Kidney glomerular epithelial cell (primary cell): ENCODE results near the gene NFIA.

Source experiments
- DNase-seq: peaks from one replicate; lab custom pipeline; 2025; lab: John Stamatoyannopoulos, UW

The NFIA gene

DNA sequence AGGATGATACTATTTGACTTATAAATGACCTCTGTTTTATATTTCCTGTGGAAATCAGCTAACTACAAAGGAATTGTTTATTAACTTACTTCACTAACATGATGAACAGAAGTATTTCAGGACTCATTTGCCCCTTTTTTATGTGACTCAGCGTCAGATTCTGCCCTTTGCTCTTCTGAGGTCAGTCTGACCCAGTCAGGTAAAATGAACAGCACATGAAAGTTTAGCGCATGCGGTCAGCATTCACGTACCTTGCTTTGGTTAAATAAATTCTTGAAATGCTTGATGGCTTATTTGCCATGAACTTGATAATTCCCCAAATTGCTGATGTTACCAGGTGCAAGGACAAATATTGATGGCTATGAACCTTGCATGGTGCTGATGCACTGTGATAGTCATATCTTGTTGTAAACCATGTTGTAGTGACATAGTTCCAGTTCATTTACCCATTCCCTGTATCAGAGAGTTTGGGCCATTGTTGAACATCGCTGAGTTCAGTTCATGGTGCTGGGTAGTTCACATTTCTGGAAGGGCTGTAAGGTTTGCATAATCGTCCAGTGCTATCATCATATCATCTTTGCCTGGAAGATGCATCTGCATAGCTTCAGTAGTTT is 133.4 kb downstream of the NFIA start:
- DNase-seq, result peak; percentile 72

DNA sequence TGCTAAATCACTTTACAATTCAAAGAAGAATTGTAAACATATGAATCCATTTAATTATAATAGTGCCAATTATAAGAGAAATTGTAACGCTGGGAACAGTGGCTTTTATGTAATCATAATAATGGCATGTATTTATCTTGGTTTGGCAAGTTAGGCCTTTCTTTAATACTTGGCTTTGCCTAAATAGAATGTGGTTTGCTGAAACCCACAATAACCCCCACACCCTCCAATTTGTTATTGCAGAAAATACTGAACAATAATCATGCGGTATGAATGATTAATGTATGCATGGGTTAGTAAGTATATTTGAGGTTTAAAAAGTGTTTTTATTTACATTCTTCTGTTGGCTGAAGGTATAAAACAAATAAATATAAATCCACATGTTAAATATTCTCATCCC is 138.2 kb downstream of the NFIA start:
- DNase-seq, result no peak

DNA sequence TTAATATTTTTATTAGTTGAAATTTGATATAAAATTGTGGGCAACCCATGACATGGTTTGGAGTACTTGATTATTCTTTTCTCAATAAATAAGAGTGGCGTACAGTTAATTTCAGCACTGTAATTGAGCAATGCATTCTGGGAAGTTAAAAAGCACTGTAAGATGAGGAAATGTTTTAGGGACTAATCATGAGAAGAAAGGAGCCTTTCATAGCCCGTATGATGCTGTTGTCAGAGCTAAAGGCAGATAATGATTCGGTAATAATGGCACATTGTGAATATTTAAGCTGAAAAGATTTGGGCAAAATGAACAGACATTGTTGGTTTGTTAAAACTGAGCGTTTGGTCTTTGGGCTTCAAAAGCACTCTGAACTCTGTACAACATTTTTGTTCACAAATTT is 139.3 kb downstream of the NFIA start:
- no peak for DNase-seq

DNA sequence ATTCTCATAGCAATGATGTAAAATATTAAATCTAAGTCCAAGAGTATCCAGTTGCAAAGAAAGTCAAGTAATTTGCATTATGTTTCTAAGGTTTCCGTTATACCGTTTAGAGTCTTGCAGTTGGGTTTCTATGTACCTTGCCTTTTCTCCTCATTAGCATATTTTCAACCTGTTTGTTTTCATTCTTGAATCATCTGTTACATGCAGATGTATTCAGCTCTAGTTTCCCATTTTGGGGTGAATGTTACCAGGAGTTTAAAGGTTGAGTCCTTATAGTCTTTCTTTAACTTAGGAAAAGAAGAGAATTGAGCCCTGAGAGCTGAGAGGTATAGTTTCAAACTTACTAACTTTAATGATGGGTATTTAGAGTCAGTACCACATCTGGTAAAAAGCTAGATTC is 139.9 kb downstream of the NFIA start:
- no peak for DNase-seq

DNA sequence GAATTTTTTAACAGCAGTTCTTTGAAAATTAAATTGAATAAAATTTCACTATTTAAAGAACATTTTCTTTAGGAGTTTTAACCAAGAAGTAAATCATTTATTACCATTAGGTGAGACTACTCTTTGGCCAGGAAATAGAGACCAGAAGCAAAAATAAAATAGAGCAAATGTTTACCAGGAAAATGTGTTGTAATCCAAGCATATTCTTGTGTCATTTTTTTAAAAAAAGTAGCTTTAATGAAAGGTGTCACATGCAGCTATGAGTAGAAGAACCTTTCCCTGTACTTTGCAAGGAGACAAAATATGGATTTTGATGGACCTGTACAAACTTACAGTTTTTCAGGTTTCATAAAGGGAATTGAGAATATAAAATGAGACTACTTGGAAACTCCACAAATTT is 140.8 kb downstream of the NFIA start:
- DNase-seq, result no peak

DNA sequence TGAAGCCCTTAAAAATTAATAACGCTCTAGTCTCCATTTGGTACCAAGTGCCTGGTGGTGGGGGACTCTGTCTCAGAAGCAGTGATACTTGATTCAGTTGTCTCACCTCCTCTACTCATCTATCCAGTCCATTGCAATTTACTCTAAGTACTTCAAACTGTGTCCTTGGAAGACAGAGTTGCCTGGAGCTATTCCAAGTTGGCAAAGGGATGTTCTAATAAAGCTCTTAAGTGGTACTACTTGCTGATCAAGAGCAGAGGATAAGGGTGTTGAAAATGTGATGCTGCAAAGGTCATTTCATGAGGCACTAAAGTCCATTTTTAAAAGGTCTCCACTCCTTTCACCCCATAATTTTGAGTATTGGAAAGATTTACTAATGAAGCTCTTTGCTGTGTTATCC is 142.2 kb downstream of the NFIA start:
- DNase-seq, result no peak

DNA sequence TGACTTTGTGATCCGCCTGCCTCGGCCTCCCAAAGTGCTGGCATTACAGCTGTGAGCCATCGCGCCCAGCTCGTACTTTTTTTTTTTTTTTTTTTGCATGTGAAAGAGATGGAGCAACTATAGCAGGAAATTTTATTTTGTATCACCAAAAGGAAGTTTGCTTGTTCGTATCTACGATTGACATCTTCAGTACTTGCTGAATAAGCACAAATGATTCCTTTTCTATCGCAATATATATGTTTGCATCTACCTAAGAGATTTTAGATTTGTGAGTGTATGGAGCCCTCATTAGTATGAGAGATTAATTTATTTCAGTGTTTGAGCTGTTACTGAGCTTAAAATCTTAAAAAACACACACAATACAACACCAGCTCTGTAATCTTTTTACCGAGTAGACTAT is 143.1 kb downstream of the NFIA start:
- no peak for DNase-seq

DNA sequence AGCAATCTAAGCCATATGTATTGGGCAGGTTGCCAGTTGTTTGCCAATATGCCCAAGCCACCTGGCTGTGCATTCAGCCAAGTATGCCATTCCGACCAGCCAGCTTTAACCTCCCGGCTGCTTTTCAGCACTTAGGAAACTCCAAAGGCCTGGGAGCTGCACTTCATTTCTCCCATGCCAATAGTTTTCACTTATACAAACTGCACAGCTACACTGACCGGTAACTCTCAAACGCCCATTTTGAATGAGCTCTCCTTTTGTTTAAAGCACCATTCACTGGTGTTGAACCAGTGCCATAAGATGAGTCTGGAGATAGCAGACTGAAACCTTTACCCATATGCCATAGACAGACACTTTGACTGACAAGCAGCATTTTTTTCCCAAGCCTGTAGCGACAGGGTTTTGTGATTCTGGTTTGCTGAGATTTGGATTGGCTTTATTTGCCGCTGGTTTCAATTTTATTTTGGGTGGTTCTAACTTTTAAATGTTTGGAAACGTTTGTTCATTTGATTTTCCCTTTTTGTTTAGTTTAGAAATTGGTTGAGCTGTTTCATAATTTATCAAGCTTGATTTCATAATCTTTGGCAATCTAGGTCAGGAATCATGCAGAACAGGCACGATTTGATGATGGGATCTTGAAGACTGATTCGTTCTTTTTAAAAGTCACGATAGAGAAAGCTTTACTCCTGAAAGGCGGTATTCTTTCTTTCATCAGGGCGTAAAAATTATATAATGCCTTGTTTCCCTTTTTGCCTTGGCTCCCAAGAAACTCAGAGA is 144.6 kb downstream of the NFIA start:
- no peak for DNase-seq

DNA sequence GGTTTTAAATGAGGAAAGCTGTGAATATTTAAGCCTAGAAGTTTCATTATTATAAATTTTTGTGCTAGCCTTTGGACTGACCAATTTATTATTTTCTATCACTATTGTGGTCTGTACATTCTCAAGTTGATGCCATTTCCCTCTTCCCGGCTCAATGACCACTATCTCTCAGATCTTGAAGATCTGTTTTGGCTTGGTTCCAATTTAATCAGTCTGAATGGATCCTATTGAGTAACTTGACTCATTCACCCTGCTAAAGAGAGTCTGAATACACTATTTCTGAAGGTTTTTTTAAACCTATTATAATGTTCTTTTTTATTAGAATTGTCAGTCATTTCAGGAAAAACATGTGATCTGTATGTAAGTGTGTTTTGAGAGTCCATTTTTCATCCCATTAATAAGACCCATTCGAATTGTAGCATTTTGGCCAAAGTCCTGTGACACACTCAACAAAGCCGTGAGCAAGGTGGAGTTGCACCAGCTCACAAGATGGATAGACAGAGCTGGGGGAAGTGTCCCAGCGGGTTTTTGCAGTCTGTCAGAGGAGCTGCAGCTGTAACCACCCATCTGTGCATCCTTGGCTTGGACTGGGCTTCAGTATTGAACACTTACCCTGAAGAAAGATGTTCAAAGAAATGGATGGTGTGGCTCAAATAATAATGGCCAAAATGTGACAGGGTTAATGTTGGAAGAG is 145.6 kb downstream of the NFIA start:
- no peak for DNase-seq

DNA sequence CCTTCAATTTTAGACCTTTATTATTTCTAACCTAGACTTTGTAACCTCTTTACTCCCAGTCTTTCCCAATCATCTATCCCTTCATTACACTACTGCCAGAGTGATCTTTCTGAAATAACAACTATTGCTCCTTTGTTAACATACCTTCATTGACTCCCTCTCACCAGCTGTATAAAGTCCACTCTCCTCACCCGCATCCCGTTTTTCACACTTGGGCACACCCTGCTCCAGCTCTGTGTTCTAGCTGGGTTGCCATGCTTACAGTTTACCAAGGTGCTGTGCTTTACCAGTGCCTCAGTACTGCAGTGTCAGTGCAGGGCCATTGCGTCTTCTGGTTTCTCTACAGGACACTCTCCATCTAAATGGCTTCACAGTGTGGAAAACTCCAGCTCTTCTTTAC is 148.2 kb downstream of the NFIA start:
- DNase-seq, result no peak

DNA sequence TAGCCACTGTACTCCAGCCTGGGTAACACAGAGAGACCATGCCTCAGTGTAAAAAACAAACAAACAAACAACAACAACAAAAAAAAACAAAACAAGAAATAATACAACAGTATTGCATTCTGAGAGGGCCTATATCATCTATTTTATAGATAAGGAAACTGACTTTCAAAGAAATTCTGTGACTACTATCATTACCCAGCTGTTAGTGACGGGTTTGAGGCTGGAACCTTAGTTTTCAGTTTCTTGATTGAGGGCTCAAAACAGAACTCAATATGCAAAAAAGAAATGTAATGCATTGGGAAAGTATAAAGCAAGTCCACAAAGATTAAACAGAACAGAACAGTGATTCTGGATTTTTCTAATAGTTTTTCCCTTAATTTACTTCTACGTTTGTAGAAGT is 149.4 kb downstream of the NFIA start:
- no peak for DNase-seq

DNA sequence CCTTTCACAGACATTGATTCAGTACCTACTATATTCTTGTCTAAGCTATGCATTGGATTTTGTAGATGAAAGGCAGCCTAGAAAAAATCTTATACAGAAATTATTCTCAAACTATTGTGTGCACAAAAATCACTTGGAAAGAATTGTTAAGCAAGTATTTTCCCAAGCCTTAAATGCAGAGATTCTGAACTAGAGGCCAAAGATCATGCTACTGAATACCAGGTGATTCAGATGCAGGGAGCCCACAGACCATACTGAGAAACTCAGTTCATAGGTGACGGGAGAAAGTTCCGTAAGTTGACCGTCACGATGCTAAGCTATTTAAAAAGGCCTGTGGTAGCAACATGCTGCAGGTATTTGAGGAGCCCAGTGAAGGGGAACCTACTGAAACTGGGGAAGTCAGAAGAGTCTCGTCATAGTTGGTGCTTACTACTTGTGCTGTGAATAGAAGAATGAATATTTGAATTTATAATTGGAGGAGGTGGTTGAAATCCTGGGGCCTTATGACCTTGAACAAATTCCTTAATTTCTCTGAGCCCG is 150.8 kb downstream of the NFIA start:
- DNase-seq, result peak; percentile 54

DNA sequence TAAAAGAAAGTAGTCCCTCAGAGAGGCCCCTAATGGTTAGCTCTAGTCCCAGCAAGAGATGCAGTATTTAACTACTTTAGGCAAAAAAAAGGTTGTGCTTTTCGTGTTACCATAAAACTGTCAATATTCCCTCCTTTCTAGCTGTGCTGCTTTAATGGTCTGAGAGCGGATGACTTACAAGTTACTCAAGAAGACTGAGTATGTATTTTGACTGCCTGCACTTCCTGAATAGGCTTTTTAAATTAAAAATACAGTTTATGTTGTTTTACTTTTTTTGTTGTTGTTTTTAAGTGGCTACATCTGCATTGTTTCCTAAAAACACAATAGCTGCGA is 152.2 kb downstream of the NFIA start:
- no peak for DNase-seq

DNA sequence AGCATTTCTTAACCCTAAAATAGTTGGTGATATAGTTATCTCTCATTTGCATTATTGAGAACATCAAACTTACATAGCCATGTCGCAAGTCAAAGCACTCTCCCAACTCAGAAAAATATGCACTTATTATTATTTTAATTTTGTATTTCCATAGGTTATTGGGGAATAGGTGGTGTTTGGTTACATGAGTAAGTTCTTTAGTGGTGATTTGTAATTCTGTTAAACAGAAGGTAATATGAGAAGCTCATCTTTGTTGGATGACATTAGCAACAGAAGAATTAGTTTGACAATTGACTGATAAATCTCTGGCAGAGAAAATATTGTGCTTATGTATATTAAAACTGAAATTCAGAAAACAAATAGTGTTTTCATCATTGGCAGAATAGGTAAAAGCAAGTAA is 154.8 kb downstream of the NFIA start:
- no peak for DNase-seq

DNA sequence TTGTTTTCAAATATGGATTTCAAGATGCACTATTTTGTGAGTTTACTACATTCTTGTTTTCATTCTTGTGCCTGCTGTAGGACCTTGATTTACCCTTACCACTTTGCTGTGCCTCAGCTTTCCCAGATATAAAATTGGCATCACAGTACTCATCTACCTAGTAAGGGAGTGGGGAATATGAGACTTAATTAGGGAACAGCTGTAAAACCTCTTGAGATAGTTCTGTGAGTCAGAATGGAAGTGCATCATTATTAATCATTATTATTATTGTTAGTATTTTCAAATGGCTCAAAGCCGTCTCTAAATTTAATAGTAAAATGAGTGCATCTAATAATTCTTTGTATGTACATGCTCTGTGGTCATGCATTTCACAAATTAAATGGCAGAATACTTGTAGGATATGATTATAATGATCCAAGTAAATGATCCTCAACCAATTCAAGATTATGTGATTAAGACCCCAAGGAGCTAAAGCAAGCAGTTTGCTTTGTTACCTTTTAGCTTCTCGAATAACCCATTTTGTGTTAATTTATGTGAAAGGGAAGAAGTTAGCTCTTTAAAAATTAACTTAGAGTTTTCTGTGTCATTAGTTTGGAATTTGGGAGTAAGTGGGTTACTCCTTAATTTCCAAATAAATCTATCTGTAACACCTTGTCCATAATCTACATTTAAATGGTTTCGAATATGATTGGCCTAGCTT is 155.4 kb downstream of the NFIA start:
- peak; percentile 72 for DNase-seq

DNA sequence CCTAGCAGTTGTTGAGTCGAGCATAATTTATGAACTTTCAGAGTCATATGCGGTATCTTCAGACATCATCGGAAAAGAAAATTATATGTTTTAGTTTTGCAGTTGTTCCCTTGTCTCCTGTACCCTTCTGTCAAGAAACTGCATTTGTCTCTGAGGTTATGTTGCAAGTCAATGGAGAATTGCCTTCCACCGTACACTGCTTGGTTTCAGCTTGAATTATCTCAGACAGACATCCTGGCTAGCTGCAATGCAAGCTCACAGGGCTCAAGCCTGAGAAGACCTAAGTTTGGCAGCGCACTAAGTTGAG is 156.0 kb downstream of the NFIA start:
- DNase-seq, result peak; percentile 72

DNA sequence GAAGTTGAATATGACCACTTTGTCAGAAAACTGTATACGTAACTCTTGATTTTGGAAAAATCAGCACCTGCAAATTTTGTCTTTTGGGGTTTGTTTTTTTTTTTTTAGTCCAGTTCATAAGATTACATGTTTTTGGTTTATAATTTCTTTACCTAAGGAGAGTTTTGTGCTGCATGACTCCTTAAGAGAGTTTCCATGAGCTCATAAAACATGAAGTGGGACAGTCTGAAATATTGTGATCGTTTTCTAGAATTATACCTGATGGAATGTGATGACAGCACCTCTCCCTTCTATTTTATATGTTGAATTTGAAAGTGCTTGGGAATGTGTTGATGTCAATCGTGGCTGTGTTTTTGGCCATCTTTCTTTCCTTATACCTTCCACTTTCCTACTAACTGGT is 158.5 kb downstream of the NFIA start:
- no peak for DNase-seq

DNA sequence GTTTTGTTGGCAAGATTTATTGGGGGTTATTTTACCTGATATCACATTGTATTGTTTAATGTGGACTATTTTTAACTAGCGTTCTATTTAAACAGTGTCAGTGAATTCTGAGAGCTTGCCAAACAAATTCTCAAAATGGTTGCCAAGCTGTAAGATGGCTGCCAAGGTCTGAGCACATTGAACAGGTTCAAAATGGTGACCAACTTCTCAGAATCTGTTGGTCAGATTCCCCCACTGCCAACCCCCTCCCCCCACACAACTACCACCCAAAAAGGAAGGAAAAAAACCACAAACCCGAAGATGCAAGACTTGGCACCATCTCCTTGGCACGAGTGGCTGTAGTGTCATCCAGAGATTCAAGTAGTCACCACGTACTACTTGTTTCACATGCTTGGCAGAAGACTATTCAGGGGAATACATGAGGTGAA is 159.1 kb downstream of the NFIA start:
- no peak for DNase-seq

DNA sequence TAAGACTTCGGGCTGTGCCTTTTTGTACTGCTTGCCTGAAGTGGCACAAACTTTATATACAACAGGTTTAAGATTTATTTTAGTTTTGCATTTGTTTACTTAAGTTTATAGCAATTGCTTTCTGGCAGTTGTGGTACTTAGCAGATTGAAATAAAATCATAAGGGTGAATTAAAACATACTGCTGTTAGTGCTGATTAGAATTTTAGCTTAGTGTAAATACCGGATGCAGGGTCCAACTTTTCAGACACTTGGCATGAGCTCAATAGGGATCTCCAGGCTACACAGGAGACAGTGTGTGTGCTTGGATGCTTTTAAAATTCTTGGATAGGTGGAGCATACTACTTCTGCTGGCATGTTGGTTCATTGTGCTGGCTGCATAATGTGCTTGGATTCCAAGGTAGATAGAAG is 159.6 kb downstream of the NFIA start:
- no peak for DNase-seq

DNA sequence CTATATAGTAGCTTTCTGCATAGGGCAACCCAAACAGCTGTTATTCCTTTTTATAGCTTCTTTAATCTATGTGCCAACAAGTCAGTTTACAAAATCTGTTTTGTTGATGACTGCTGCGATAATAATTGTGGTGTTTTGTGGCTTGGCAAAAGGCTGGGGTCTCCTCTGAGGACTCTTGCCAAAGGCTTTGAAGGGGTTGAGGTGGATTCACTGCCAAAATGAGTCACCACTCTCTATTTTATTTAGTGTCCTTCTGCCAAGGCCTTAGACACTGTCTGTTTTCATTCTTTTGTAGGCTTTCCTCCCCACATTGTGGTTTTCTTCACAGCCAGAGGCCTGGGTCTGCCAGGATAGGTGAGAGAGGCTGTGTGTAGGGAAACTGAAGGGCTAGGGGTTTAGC is 161.8 kb downstream of the NFIA start:
- DNase-seq, result no peak

DNA sequence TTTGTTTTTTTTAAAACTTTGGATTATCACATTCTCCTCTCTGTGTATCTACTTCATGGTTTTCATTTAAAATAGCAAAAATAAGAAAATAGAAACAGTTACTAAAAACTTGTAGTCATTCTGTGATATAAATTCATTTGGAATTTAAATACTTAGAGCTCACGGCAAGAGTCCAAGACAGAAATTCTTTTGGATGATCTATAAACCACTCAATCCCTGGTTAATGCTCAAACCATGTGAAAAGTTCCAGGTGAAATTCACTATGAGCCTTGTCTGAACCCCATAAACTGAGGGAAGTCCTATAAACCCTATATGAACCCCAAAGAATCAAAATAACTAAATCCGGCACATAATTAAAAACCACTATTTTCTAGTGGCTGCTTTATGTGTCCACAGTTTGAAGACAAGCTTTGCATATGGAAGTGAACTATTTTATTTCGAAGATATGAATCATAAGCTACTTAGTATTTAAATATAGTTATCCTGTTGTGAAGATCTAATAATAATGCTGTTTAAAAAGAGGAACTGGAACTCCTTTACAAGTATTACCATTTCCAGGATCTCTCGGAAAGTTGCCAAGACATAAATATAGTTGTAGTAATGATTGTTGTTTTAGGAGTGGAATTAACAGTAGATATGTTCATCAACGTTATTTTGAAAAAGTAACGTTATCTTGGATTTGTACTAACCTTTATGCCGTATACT is 163.5 kb downstream of the NFIA start:
- no peak for DNase-seq
